Lower leg skin (tissue), 4 donors: ENCODE results near the gene FBXO40. TPM values are rescaled to one million over a fixed set of nuclear protein-coding genes. Genes with fewer than 3 reads are reported as not detected.
"Not testable (repeated sequence)": the region's sequence is repeated elsewhere in the genome, so short reads cannot be mapped to it uniquely, and the experiment has no call there.

Experiments
- DNase-seq, 2 donors: peaks; one replicate each; pipeline ENCODE4 v3.0.0-alpha.2; 2019; ENCODE audit warnings: low spot score in 2 of 2
- H3K4me3 ChIP-seq: fragments of 200-600 bp; sonication (generic); 2 replicates; pipeline ENCODE4 v1.5.1; 2017; ENCODE audit warnings: mild to moderate bottlenecking, low read depth; ENCODE audit not compliant: poor library complexity, severe bottlenecking
- POLR2A ChIP-seq, 2 donors: fragments of 450-650 bp; IDR thresholded peaks; one replicate each; pipeline ENCODE4 v1.6.1; 2016 to 2017; ENCODE audit warnings: antibody characterized with exemption in 2 of 2, mild to moderate bottlenecking in 1 of 2, moderate library complexity in 1 of 2
- WGBS, 2 donors: methylation state at CpG; one replicate each; pipeline ENCODE4 v1.1.5; 2018; 5-methylcytosine and 5-hydroxymethylcytosine counted together
- intact Hi-C: fragments of 100-400 bp; cut with DNase I; formaldehyde crosslinking; loops from one replicate; pipeline ENCODE4 v1.15.0; 2023; ENCODE audit warnings: low total_unique reads
- total RNA-seq, 4 donors: library from RNA; depleted of rRNA; stranded (reverse); fragments of >200 nt; gene quantifications; one replicate each; pipeline ENCODE4 v1.1.0, GENCODE V29; 2016
- TF ChIP-seq, protein P1 (sequence below), 3 donors: fragments of 450-650 bp; IDR thresholded peaks; one replicate each; pipeline ENCODE4 v1.5.1; 2016; ENCODE audit warnings: antibody characterized with exemption in 3 of 3, mild to moderate bottlenecking in 3 of 3, moderate library complexity in 2 of 3

Gene FBXO40
- total RNA-seq, 4 donors from 2014 or later = not detected

DNA sequence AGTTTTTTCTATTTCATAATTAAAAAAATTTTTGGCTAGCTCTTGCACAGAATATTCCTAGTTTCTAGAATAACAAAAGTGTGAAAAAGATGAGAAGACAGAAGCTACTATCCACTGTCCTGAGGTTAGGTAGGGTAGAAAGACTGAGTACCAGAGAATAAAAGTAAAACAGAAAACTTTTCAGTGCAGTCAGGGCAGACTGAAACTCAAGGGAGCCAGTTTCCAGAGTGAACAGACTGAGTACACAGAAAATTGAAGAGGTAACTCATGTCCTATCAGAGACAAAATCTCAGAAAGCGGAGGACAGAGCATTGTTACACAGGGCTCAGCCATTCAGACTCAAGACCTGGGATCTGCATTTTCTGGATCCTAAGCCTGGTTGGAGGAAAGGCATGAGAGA is 8.8 kb upstream of the FBXO40 start:
- intact Hi-C loops = no loop called here
- DNase-seq = no peak
- no peak for TF ChIP-seq POLR2A (IDR thresholded peaks at IDR 0.05)
- TF ChIP-seq, protein P1, sequence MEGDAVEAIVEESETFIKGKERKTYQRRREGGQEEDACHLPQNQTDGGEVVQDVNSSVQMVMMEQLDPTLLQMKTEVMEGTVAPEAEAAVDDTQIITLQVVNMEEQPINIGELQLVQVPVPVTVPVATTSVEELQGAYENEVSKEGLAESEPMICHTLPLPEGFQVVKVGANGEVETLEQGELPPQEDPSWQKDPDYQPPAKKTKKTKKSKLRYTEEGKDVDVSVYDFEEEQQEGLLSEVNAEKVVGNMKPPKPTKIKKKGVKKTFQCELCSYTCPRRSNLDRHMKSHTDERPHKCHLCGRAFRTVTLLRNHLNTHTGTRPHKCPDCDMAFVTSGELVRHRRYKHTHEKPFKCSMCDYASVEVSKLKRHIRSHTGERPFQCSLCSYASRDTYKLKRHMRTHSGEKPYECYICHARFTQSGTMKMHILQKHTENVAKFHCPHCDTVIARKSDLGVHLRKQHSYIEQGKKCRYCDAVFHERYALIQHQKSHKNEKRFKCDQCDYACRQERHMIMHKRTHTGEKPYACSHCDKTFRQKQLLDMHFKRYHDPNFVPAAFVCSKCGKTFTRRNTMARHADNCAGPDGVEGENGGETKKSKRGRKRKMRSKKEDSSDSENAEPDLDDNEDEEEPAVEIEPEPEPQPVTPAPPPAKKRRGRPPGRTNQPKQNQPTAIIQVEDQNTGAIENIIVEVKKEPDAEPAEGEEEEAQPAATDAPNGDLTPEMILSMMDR (IDR thresholded peaks at IDR 0.05) = no peak

DNA sequence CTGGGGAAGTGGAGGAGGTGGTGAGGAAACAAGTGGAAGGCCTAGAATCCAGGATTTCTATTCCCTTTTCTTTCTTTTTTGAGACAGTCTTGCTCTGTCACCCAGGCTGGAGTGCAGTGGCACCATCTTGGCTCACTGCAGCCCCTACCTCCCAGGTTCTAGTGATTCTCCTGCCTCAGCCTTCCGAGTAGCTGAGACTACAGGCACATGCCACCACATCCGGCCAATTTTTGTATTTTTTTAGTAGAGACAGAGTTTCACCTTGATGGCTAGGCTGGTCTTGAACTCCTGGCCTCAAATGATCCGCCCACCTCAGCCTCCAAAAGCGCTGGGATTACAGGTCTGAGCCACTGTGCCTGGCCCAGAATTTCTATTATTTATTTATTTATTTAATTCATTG is 627 bp downstream of the FBXO40 start:
- H3K4me3 ChIP-seq, DNase-seq, intact Hi-C loops: not testable (repeated sequence)
- WGBS, 2 donors = 92 to 95% methylated on average over 4 of the region's 4 CpGs

More for the DNA sequence above, 8.8 kb upstream of the FBXO40 start:
- 90 to 93% methylated on average over 1 of the region's 1 CpG for WGBS, 2 donors
- no peak overlapping the region for H3K4me3 ChIP-seq

DNA sequence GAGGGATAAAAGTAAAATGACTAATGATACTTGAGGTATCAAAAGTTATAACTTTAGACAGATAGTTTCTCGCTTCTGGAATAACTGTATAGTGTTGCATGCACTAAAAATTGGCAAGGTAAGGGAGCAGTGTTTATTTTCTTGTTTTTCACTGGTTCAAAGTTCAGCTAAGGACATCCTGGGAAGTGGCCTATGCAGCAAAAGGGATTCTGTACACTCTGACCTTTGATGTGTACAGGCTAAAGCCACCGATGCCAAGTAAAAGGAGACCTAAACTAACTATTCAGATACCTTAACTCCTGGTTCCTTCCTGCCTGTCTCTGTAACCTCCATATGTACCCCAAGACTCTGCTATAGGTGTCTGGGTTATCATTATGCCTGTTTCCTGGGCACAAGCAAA is 1.7 kb downstream of the FBXO40 start:
- 91 to 92% methylated on average over 2 of the region's 2 CpGs for WGBS, 2 donors
- intact Hi-C loops = no loop called here
- TF ChIP-seq, protein P1 (IDR thresholded peaks at IDR 0.05) = no peak
- no peak for TF ChIP-seq POLR2A (IDR thresholded peaks at IDR 0.05)
- no peak for DNase-seq
- no peak overlapping the region for H3K4me3 ChIP-seq

DNA sequence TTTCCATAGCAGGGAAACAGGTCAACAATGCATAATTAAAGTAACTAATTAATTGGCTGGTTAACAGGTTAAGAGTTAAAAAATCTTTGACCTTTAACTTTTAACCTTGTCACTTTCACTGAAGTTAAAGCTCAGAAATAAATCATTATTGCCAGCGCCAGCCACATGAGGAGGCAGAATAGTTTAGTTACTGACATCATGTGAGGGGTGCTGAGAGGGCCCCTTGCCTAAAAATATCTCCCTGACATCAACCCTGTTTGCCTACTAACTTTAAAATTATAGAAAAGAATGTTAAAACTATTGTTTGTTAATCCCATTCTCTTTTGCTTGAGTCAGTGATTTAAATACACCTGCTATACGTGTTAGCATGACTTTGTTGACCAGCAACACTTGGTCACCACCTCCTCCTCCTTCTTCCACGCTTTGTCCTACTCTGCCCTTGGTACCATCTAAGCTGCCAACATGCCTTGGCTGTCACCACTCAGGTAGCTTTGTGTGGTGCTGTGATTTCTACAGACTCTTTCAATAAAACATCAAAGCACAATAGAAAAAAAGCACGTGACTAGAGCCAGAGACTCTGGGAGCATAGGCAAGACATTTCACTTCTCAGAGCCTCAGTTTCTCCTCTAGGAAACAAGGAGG is 2.7 kb downstream of the FBXO40 start:
- DNase-seq = peak in 1 of 2 donors; percentile 13
- H3K4me3 ChIP-seq = no peak overlapping the region
- 80 to 82% methylated on average over 4 of the region's 4 CpGs for WGBS, 2 donors
- intact Hi-C loops = no loop called here
- no peak for TF ChIP-seq POLR2A (IDR thresholded peaks at IDR 0.05)
- TF ChIP-seq, protein P1 (IDR thresholded peaks at IDR 0.05) = no peak

DNA sequence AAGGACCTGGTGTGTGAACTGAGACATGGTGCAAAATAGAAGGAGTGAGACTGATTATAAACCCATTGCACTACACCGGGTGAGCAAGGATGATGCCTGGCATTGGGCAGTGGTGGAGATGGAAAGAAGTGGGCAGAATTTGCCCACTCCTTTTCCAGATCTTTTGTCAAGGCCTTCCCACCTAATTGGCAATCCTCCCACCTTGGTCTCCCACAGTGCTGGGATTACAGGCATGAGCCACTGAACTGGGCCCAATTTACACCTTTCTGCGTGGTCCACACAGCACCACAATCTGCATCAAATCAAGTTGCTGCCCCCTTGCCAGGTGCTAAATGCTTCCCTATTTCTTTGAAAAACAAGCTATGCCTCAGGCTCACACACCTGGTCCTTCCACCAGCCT is 5.4 kb downstream of the FBXO40 start:
- intact Hi-C loops = no loop called here
- peak in 1 of 2 donors; percentile 25 for DNase-seq
- TF ChIP-seq POLR2A (IDR thresholded peaks at IDR 0.05) = no peak
- TF ChIP-seq, protein P1 (IDR thresholded peaks at IDR 0.05) = no peak
- H3K4me3 ChIP-seq = no peak overlapping the region
- 78 to 82% methylated on average over 2 of the region's 2 CpGs for WGBS, 2 donors

DNA sequence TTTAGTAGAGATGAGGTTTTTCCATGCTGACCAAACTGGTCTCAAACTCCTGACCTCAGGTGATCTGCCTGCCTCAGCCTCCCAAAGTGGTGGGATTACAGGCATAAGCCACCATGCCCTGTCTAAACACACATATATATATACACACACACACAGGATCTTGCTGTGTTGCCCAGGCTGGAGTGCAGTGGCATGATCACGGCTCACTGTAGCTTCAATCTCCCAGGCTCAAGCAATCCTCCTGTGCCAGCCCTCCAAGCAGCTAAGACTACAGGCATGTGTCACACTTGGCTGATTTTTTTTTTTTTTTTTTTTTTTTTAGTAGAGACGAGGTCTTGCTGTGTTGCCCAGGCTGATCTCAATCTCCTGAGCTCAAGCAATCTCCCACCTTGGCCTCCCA is 6.7 kb downstream of the FBXO40 start:
- H3K4me3 ChIP-seq, intact Hi-C loops, DNase-seq: not testable (repeated sequence)
- 74 to 75% methylated on average over 2 of the region's 2 CpGs for WGBS, 2 donors

- no peak for TF ChIP-seq POLR2A (IDR thresholded peaks at IDR 0.05)
- WGBS, 2 donors = 33 to 37% methylated on average over 4 of the region's 4 CpGs
- intact Hi-C loops = no loop called here
- peak in 1 of 2 donors; percentile 8 for DNase-seq
- no peak overlapping the region for H3K4me3 ChIP-seq
Measured at GRCh38 chr3:121601212-121601812, 8.1 kb downstream of the FBXO40 start.
